Loucy (cell line): ENCODE data around the gene MED10.

Experiments used
- H2AFZ ChIP-seq: fragments of 200-600 bp; sonication (generic); 2 replicates; pipeline ENCODE4 v1.6.0; 2016; ENCODE audit warnings: antibody characterized with exemption, mild to moderate bottlenecking, low read length, moderate library complexity
- H3F3A ChIP-seq: fragments of 200-600 bp; 2 replicates; pipeline ENCODE4 v1.6.0; 2016; ENCODE audit warnings: antibody characterized with exemption, low read depth, mild to moderate bottlenecking
- H3K27me3 ChIP-seq: fragments of 200-600 bp; sonication (generic); 2 replicates; pipeline ENCODE4 v1.6.1; 2014; ENCODE audit warnings: low read length, mild to moderate bottlenecking; ENCODE audit not compliant: insufficient read depth, poor library complexity, severe bottlenecking
- H3K36me3 ChIP-seq: fragments of 200-600 bp; sonication (generic); 2 replicates; pipeline ENCODE4 v1.6.1; 2016; ENCODE audit warnings: low read length; ENCODE audit not compliant: insufficient read depth
- H3K4me1 ChIP-seq: fragments of 200-600 bp; sonication (generic); 2 replicates; pipeline ENCODE4 v1.5.1; 2014; ENCODE audit warnings: low read length, mild to moderate bottlenecking; ENCODE audit not compliant: insufficient read depth, poor library complexity, severe bottlenecking
- H3K4me2 ChIP-seq: fragments of 200-600 bp; sonication (generic); 2 replicates; pipeline ENCODE4 v1.6.0; 2014; ENCODE audit warnings: antibody characterized with exemption, low read length, low read depth, mild to moderate bottlenecking; ENCODE audit not compliant: poor library complexity, severe bottlenecking
- H3K4me3 ChIP-seq: fragments of 200-600 bp; sonication (generic); 2 replicates; pipeline ENCODE4 v1.5.1; 2014; ENCODE audit warnings: low read length, mild to moderate bottlenecking, mixed read lengths; ENCODE audit not compliant: poor library complexity, severe bottlenecking
- H3K79me2 ChIP-seq: fragments of 200-600 bp; sonication (generic); 2 replicates; pipeline ENCODE4 v1.6.1; 2014; ENCODE audit warnings: low read length; ENCODE audit not compliant: insufficient read depth
- H3K9ac ChIP-seq: fragments of 200-600 bp; sonication (generic); 2 replicates; pipeline ENCODE4 v1.6.0; 2014; ENCODE audit warnings: mild to moderate bottlenecking, low read depth, low read length, moderate library complexity; ENCODE audit not compliant: poor library complexity, severe bottlenecking
- H3K9me2 ChIP-seq: fragments of 200-600 bp; sonication (generic); replicated peaks from 2 replicates; pipeline ENCODE4 v1.6.1; 2016; ENCODE audit warnings: low read depth, low read length, mixed read lengths
- H3K9me3 ChIP-seq: fragments of 200-600 bp; sonication (generic); 2 replicates; pipeline ENCODE4 v1.6.1; 2014; ENCODE audit warnings: mild to moderate bottlenecking, antibody characterized with exemption, low read length, low read depth; ENCODE audit not compliant: insufficient read depth
- H4K20me1 ChIP-seq: fragments of 200-600 bp; sonication (generic); 2 replicates; pipeline ENCODE4 v1.6.0; 2014; ENCODE audit warnings: antibody characterized with exemption, low read length, mild to moderate bottlenecking; ENCODE audit not compliant: insufficient read depth, poor library complexity, severe bottlenecking
- EZH2phosphoT487 ChIP-seq: fragments of 200-600 bp; IDR thresholded peaks from 2 replicates; pipeline ENCODE4 v1.6.1; 2018; ENCODE audit warnings: antibody characterized with exemption, mild to moderate bottlenecking, moderate library complexity, borderline replicate concordance
- TF ChIP-seq, protein P1 (sequence below): fragments of 200-600 bp; sonication (generic); conservative IDR thresholded peaks from 2 replicates; pipeline ENCODE4 v1.5.1; 2014; ENCODE audit warnings: mild to moderate bottlenecking, antibody characterized with exemption, low read length

The MED10 gene

DNA sequence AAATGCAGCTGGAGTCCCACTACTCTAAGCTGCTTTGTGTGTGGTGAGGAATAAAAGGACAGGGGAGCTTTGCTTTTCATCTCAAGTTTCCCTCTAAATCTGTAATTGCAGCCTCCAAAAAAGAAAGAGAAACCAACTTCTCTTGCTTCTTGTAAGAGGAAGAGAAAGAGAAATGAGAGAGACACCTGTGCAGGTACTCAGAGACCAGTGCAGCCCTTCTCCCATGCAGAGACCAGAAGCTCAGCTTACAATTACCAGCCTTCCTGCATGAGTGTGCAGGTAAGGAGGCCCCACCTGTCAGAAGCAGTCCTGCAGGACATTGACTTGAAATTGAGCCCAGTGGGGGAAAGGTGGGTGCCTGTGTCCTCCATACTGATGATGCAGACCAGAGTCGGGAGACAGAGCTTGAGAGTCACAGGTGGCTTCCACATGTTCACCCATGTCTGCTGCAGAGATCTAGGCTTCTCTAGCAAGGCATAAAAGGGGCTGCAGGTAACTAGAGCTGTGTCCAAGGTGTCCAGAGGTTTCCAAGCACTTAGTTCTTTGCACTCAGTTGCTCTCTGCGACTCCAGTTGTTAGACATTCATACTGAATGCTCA is 15.3 kb upstream of the MED10 start:
- Histone ChIP-seq H3K4me1 (no peaks in the 10 kb centered on the region), H2AFZ (no peak overlapping the region), H3K9me2 (no peaks in the 10 kb centered on the region), H3K27me3 (no peaks in the 10 kb centered on the region), H3K4me2 (no peak overlapping the region), H3K9me3 (peaks cover 10% of the 10 kb centered on the region; the same call in 1 of the 2 replicates), H3K79me2 (no peaks in the 10 kb centered on the region), H3K36me3 (no peaks in the 10 kb centered on the region), H4K20me1 (no peaks in the 10 kb centered on the region), H3K4me3 (no peak overlapping the region), H3K9ac (no peak overlapping the region), H3F3A (no peaks in the 10 kb centered on the region)
- TF ChIP-seq EZH2phosphoT487, result no peak
- TF ChIP-seq, protein P1, sequence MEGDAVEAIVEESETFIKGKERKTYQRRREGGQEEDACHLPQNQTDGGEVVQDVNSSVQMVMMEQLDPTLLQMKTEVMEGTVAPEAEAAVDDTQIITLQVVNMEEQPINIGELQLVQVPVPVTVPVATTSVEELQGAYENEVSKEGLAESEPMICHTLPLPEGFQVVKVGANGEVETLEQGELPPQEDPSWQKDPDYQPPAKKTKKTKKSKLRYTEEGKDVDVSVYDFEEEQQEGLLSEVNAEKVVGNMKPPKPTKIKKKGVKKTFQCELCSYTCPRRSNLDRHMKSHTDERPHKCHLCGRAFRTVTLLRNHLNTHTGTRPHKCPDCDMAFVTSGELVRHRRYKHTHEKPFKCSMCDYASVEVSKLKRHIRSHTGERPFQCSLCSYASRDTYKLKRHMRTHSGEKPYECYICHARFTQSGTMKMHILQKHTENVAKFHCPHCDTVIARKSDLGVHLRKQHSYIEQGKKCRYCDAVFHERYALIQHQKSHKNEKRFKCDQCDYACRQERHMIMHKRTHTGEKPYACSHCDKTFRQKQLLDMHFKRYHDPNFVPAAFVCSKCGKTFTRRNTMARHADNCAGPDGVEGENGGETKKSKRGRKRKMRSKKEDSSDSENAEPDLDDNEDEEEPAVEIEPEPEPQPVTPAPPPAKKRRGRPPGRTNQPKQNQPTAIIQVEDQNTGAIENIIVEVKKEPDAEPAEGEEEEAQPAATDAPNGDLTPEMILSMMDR, result no peak

DNA sequence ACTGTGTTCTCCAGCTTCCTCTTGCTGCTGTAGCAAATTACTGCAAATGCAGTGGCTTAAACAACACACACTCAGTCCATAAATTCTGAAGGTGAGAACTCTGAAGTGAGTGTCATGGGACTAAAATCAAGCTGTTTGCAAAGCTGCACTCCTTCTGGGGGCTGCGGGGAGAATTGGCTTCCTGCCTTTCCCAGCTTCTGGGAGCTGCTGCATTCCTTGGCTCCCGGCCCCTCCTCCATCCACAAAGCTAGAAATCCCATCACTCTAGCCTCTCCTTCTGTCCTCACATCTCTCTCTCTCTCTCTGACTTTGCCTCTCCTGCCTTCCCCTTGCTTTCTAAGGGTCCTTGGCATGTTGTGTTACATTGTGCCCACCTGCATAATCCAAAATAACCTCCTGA is 14.2 kb upstream of the MED10 start:
- Histone ChIP-seq H3K36me3 (no peaks in the 10 kb centered on the region), H3K27me3 (no peaks in the 10 kb centered on the region), H3K9me3 (peaks cover 6% of the 10 kb centered on the region; the same call in 1 of the 2 replicates), H2AFZ (no peak overlapping the region), H3K9ac (no peak overlapping the region), H3K4me1 (no peaks in the 10 kb centered on the region), H3K79me2 (no peaks in the 10 kb centered on the region), H4K20me1 (no peaks in the 10 kb centered on the region), H3K4me3 (no peak overlapping the region), H3K9me2 (no peaks in the 10 kb centered on the region), H3F3A (no peaks in the 10 kb centered on the region), H3K4me2 (no peak overlapping the region)
- TF ChIP-seq, protein P1, result no peak
- no peak for TF ChIP-seq EZH2phosphoT487

DNA sequence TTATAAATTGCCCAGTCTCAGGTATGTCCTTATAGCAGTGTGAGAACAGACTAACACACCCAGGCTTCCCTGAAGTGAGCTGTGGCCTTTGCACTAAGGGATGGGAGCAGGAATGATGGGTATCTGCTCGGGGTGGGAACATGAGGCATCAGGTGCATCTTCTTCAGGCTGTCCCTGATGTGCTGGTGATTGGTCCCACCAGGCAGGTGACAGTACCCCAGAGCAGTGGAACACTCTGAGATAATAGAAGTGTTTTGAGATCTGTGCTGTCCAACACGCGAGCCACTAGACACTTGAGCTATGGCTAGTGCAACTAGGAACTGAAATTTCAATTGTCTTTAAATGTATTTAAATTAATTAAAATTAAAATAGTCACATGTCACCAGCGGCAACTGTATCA is 12.8 kb upstream of the MED10 start:
- H3K4me2 ChIP-seq, result no peak overlapping the region
- H2AFZ ChIP-seq, result no peak overlapping the region
- H3K9me2 ChIP-seq, result no peaks in the 10 kb centered on the region
- H3K9ac ChIP-seq, result no peak overlapping the region
- H3K4me3 ChIP-seq, result no peak overlapping the region
- H3F3A ChIP-seq, result no peaks in the 10 kb centered on the region
- no peaks in the 10 kb centered on the region for H3K4me1 ChIP-seq
- H3K27me3 ChIP-seq, result no peaks in the 10 kb centered on the region
- H3K36me3 ChIP-seq, result no peaks in the 10 kb centered on the region
- no peaks in the 10 kb centered on the region; the same call in 1 of the 2 replicates for H3K9me3 ChIP-seq
- H3K79me2 ChIP-seq, result no peaks in the 10 kb centered on the region
- no peak for TF ChIP-seq EZH2phosphoT487
- TF ChIP-seq, protein P1, result no peak
- no peaks in the 10 kb centered on the region for H4K20me1 ChIP-seq
